AG04450 (cell line): ENCODE measurements around the gene PKD1. TPM values are rescaled to one million over a fixed set of nuclear protein-coding genes. Genes with fewer than 3 reads are reported as not detected.
A peak's percentile ranks its signal among the peaks of the same experiment; 100 is the strongest.

Source experiments
- CTCF ChIA-PET: fragments of 300-600, 350-600 bp; formaldehyde crosslinking; extraction: SDS; loops from one replicate; lab custom pipeline; 2022; ENCODE audit warnings: antibody characterized with exemption, inconsistent platforms; lab: Charles Lee
- POLR2A ChIA-PET: fragments of 350-600 bp; formaldehyde crosslinking; extraction: SDS; loops from one replicate; lab custom pipeline; 2021; ENCODE audit warnings: antibody characterized with exemption, inconsistent platforms; lab: Yijun Ruan, JAX
- DNase-seq: peaks from one replicate; pipeline ENCODE4 v3.0.0-alpha.2; 2011; ENCODE audit warnings: low read depth, low spot score
- H3K27ac ChIP-seq: one replicate; pipeline ENCODE4 v1.5.1; 2012; ENCODE audit warnings: low read depth, low read length, control low read depth
- H3K27me3 ChIP-seq: one replicate; pipeline ENCODE4 v1.6.0; 2012; ENCODE audit warnings: low read length; ENCODE audit not compliant: control insufficient read depth, insufficient read depth
- H3K4me3 ChIP-seq: 2 replicates; pipeline ENCODE4 v1.5.1; 2011; ENCODE audit warnings: mild to moderate bottlenecking, low read depth, low read length, control low read depth
- H3K9me3 ChIP-seq: 2 replicates; pipeline ENCODE4 v1.5.1; 2012; ENCODE audit warnings: low read length; ENCODE audit not compliant: control insufficient read depth, insufficient read depth
- CTCF ChIP-seq: IDR thresholded peaks from 2 replicates; pipeline ENCODE4 v1.5.1; 2011; ENCODE audit warnings: low read depth, low read length, control low read depth, inconsistent platforms
- polyA plus RNA-seq: library from polyadenylated mRNA; depleted of rRNA; stranded (reverse); fragments of >200 nt; gene quantifications from 2 replicates; pipeline ENCODE4 v1.2.3, GENCODE V29; 2011

Gene PKD1
- polyA plus RNA-seq, 1 experiment = 16.1 TPM

- Histone ChIP-seq H3K9me3 (no peaks in the 10 kb centered on the region; the same call in 1 of the 2 replicates), H3K27me3 (no peaks in the 10 kb centered on the region), H3K4me3 (no peak overlapping the region), H3K27ac (no peak overlapping the region)
- TF ChIP-seq CTCF = no peak
- ChIA-PET CTCF (interaction anchor here (1.5 kb wide), 1 partner anchor 97 kb away, joined by 4 read pairs; no protein-coding TSS in a partner anchor), POLR2A (no interaction called here)
- no peak for DNase-seq
Observed at GRCh38 chr16:2043667-2044451, 91.8 kb downstream of the PKD1 start.

- ChIA-PET CTCF (no interaction called here), POLR2A (no interaction called here)
- no peaks in the 10 kb centered on the region; the same call in 1 of the 2 replicates for H3K9me3 ChIP-seq
- no peak overlapping the region for H3K27ac ChIP-seq
- H3K27me3 ChIP-seq = no peaks in the 10 kb centered on the region
- H3K4me3 ChIP-seq = no peak overlapping the region
- DNase-seq = no peak
- no peak for TF ChIP-seq CTCF
Observed at GRCh38 chr16:2042986-2043666, 92.6 kb downstream of the PKD1 start.

- ChIA-PET POLR2A (no interaction called here), CTCF (no interaction called here)
- no peak overlapping the region for H3K27ac ChIP-seq
- no peak for DNase-seq
- no peak overlapping the region for H3K4me3 ChIP-seq
- no peak for TF ChIP-seq CTCF
- H3K9me3 ChIP-seq = no peaks in the 10 kb centered on the region; the same call in 1 of the 2 replicates
- no peaks in the 10 kb centered on the region for H3K27me3 ChIP-seq
Observed at GRCh38 chr16:2042171-2042985, 93.3 kb downstream of the PKD1 start.

- CTCF ChIA-PET = interaction anchor here (2.4 kb wide), 1 partner anchor 100 kb away, joined by 9 read pairs; no protein-coding TSS in a partner anchor
- TF ChIP-seq CTCF = no peak
Observed at GRCh38 chr16:2040787-2041522, 94.7 kb downstream of the PKD1 start.

More at GRCh38 chr16:2040787-2041522, 94.7 kb downstream of the PKD1 start:
- DNase-seq = no peak
- Histone ChIP-seq H3K27ac (peak overlapping the region; percentile 91), H3K27me3 (no peaks in the 10 kb centered on the region), H3K4me3 (no peak overlapping the region), H3K9me3 (no peaks in the 10 kb centered on the region; the same call in 1 of the 2 replicates)
- POLR2A ChIA-PET = interaction anchor here (0.5 to 2.2 kb wide), 3 partner anchors 76 to 347 kb away, joined by 5 to 12 read pairs (median 11); partner anchors contain the start of genes RPS2 and TRAF7
